GM23338 (cell line): Measurements from ENCODE around the gene TPI1. TPM values are rescaled to one million over a fixed set of nuclear protein-coding genes. Genes with fewer than 3 reads are reported as not detected.

ENCODE experiments used
- ATAC-seq: fragments of 200-7000 bp; cut with Tn5 transposase; 3 replicates; pipeline ENCODE4 v1.9.1; 2020
- DNase-seq: peaks from one replicate; pipeline ENCODE4 v3.0.0-alpha.2; 2015; ENCODE audit warnings: low spot score
- H2AFZ ChIP-seq: fragments of 200-600 bp; sonication (generic); 2 replicates; pipeline ENCODE4 v1.8.0; 2016; ENCODE audit warnings: antibody characterized with exemption, mild to moderate bottlenecking, moderate library complexity
- H3F3A ChIP-seq: fragments of 200-600 bp; sonication (generic); replicated peaks from 2 replicates; pipeline ENCODE4 v1.8.0; 2017; ENCODE audit warnings: antibody characterized with exemption, mixed run types, low read depth
- H3K27ac ChIP-seq: fragments of 200-600 bp; sonication (generic); 2 replicates; pipeline ENCODE4 v1.6.1; 2016; ENCODE audit warnings: low read depth
- H3K27me3 ChIP-seq: fragments of 200-600 bp; sonication (generic); 2 replicates; pipeline ENCODE4 v1.8.0; 2016; ENCODE audit warnings: mild to moderate bottlenecking, mixed run types, moderate library complexity; ENCODE audit not compliant: insufficient read depth
- H3K36me3 ChIP-seq: fragments of 200-600 bp; sonication (generic); 2 replicates; pipeline ENCODE4 v1.8.0; 2016; ENCODE audit warnings: mild to moderate bottlenecking; ENCODE audit not compliant: insufficient read depth
- H3K4me1 ChIP-seq: fragments of 200-600 bp; sonication (generic); 2 replicates; pipeline ENCODE4 v1.8.0; 2016; ENCODE audit warnings: mild to moderate bottlenecking, moderate library complexity; ENCODE audit not compliant: insufficient read depth
- H3K4me2 ChIP-seq: fragments of 200-600 bp; sonication (generic); 2 replicates; pipeline ENCODE4 v1.7.1; 2017; ENCODE audit warnings: mixed run types
- H3K4me3 ChIP-seq: fragments of 200-600 bp; sonication (generic); 2 replicates; pipeline ENCODE4 v1.6.1; 2016; ENCODE audit warnings: mixed run types
- H3K79me2 ChIP-seq: fragments of 200-600 bp; sonication (generic); replicated peaks from 2 replicates; pipeline ENCODE4 v1.8.0; 2017; ENCODE audit warnings: mild to moderate bottlenecking; ENCODE audit not compliant: insufficient read depth
- H3K9me2 ChIP-seq: fragments of 200-600 bp; sonication (generic); 2 replicates; pipeline ENCODE4 v1.8.0; 2017; ENCODE audit not compliant: insufficient read depth
- H4K20me1 ChIP-seq: fragments of 200-600 bp; sonication (generic); replicated peaks from 2 replicates; pipeline ENCODE4 v1.8.0; 2017; ENCODE audit warnings: mild to moderate bottlenecking; ENCODE audit not compliant: insufficient read depth
- H3K27ac Mint-ChIP-seq: 2 replicates; pipeline ENCODE4 v1.8.0; 2020; ENCODE audit warnings: inconsistent platforms, mild to moderate bottlenecking, moderate library complexity, mixed read lengths
- H3K27me3 Mint-ChIP-seq: 3 replicates; pipeline ENCODE4 v1.8.0; 2022; ENCODE audit warnings: low read depth, mild to moderate bottlenecking, moderate library complexity, mixed read lengths, inconsistent platforms; ENCODE audit not compliant: insufficient read depth, poor library complexity
- H3K36me3 Mint-ChIP-seq: 3 replicates; pipeline ENCODE4 v1.8.0; 2021; ENCODE audit warnings: low read depth, mild to moderate bottlenecking, inconsistent platforms, moderate library complexity, mixed read lengths
- H3K4me1 Mint-ChIP-seq: 3 replicates; pipeline ENCODE4 v1.8.0; 2020; ENCODE audit warnings: mild to moderate bottlenecking, inconsistent platforms, mixed read lengths
- H3K4me3 Mint-ChIP-seq: 3 replicates; pipeline ENCODE4 v1.8.0; 2021; ENCODE audit warnings: moderate library complexity, mild to moderate bottlenecking, inconsistent platforms, mixed read lengths
- H3K9me3 Mint-ChIP-seq: 3 replicates; pipeline ENCODE4 v1.8.0; 2020; ENCODE audit warnings: moderate library complexity, mild to moderate bottlenecking, inconsistent platforms, mixed read lengths
- CREB1 ChIP-seq: fragments of 250-450 bp; sonication (Bioruptor Pico); IDR thresholded peaks from 2 replicates; pipeline ENCODE4 v1.5.0; 2020; ENCODE audit warnings: low read depth, mild to moderate bottlenecking, moderate library complexity
- EZH2 ChIP-seq: fragments of 200-600 bp; sonication (generic); IDR thresholded peaks from one replicate; pipeline ENCODE4 v1.8.0; 2017; ENCODE audit warnings: antibody characterized with exemption, mild to moderate bottlenecking, low read depth; ENCODE audit not compliant: unreplicated experiment
- EZH2phosphoT487 ChIP-seq: fragments of 200-600 bp; sonication (generic); IDR thresholded peaks from one replicate; pipeline ENCODE4 v1.8.1; 2018; ENCODE audit warnings: antibody characterized with exemption; ENCODE audit not compliant: unreplicated experiment
- NANOG ChIP-seq: IDR thresholded peaks from 2 replicates; pipeline ENCODE4 v1.6.1; 2016; ENCODE audit warnings: antibody characterized with exemption, borderline replicate concordance
- POLR2AphosphoS5 ChIP-seq: IDR thresholded peaks from 2 replicates; pipeline ENCODE4 v1.6.1; 2016; ENCODE audit warnings: antibody characterized with exemption, low read depth
- STAT1 ChIP-seq: IDR thresholded peaks from one replicate; pipeline ENCODE4 v1.6.1; 2016; ENCODE audit warnings: antibody characterized with exemption; ENCODE audit not compliant: unreplicated experiment
- ZNF114 ChIP-seq: fragments of 250-450 bp; sonication (Bioruptor Pico); IDR thresholded peaks from 2 replicates; pipeline ENCODE4 v1.5.0; 2020; ENCODE audit warnings: mild to moderate bottlenecking, moderate library complexity
- ZNF331 ChIP-seq: fragments of 250-450 bp; sonication (Bioruptor Pico); IDR thresholded peaks from 2 replicates; pipeline ENCODE4 v1.5.0; 2020; ENCODE audit warnings: low read depth, mild to moderate bottlenecking, moderate library complexity
- polyA plus RNA-seq: library from polyadenylated mRNA; unstranded; fragments of >200 nt; fragmentation: Nextera tagmentation; extraction: Ambion mirVana; gene quantifications from 2 replicates; pipeline ENCODE4 v1.2.1, GENCODE V29; 2016
- total RNA-seq: library from RNA; depleted of rRNA; stranded (reverse); fragments of >200 nt; shearing (Covaris generic); gene quantifications from 2 replicates; pipeline ENCODE4 v1.2.3, GENCODE V29; 2014
- TF ChIP-seq, protein P1 (sequence below): IDR thresholded peaks from 2 replicates; pipeline ENCODE4 v1.6.1; 2016; ENCODE audit warnings: antibody characterized with exemption
- TF ChIP-seq, protein P2 (sequence below): IDR thresholded peaks from one replicate; pipeline ENCODE4 v1.6.1; 2018; ENCODE audit warnings: antibody characterized with exemption; ENCODE audit not compliant: unreplicated experiment
- TF ChIP-seq, protein P3 (sequence below), 2 experiments: fragments of 200-600 bp in 1 of 2; sonication (generic) in 1 of 2; conservative IDR thresholded peaks; 2 replicates each; pipeline versions ENCODE4 v1.5.1 to v1.6.1; 2016 to 2017; ENCODE audit warnings: antibody characterized with exemption in 2 of 2, low read depth in 2 of 2, mild to moderate bottlenecking in 2 of 2, moderate library complexity in 1 of 2

The TPI1 gene
- total and polyA plus RNA-seq, 2 experiments from 2014 or later: 737 to 822 TPM

DNA sequence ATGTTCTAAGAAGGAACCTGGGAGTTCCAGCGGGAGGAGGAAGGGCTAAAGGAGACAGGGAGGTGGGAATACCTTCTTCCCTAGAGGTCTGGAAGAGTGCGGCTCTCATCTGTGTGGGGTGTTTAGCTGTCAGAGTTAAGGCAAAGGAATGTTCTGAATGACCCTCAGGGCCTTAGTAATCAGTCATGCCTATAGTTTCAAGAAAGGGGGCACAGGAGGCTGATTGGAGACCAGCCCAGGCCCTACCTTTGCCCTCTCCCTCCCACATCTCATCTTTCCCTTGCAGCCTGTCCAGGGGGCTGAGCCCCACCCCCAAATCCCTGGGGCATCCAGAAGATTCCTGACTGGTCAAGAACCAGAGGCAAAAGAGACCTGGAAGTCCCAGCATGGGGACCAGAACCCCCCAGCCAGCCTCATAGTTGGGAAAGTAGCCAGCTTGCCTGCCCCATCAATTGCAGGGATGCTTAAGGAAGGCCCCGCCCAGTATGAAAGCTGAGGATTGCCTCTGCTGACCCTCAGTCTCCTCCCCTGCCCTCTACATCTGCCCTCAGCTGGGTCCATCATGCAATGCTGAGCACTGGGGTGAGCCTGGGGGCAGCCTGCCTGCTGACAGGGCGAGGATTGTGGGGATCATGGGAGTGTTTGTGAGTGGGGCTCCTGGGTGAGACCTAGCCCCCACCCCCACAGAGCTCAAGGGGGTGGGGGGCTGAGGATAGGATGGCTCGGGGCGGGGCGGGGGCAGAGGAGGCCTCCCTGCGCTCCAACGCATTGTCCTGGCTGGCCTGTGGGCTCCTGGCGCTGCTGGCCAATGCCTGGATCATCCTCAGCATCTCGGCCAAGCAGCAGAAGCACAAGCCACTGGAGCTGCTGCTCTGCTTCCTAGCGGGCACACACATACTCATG, 43.9 kb upstream of the TPI1 start:
- no peak for ATAC-seq
- H3K36me3 Mint-ChIP-seq: peaks cover 7% of the 10 kb centered on the region; the same call in 2 of the 3 replicates
- no peak for TF ChIP-seq CREB1 (CRISPR knock-in tag)
- TF ChIP-seq, protein P1, sequence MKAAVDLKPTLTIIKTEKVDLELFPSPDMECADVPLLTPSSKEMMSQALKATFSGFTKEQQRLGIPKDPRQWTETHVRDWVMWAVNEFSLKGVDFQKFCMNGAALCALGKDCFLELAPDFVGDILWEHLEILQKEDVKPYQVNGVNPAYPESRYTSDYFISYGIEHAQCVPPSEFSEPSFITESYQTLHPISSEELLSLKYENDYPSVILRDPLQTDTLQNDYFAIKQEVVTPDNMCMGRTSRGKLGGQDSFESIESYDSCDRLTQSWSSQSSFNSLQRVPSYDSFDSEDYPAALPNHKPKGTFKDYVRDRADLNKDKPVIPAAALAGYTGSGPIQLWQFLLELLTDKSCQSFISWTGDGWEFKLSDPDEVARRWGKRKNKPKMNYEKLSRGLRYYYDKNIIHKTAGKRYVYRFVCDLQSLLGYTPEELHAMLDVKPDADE: no peak
- H3K27ac Mint-ChIP-seq: no peak overlapping the region
- Histone ChIP-seq H2AFZ (no peak overlapping the region), H3K27ac (no peak overlapping the region), H3K4me2 (peak overlapping the region; percentile 94), H3K4me1 (peaks cover 54% of the 10 kb centered on the region), H3K9me2 (no peaks in the 10 kb centered on the region), H3K27me3 (peaks cover 57% of the 10 kb centered on the region), H3K36me3 (no peaks in the 10 kb centered on the region), H4K20me1 (no peaks in the 10 kb centered on the region), H3F3A (peaks cover 21% of the 10 kb centered on the region), H3K4me3 (peak overlapping the region; percentile 76; the same call in 1 of the 2 replicates), H3K79me2 (no peaks in the 10 kb centered on the region)
- H3K4me3 Mint-ChIP-seq: peak overlapping the region; percentile 81; the same call in 1 of the 3 replicates
- H3K4me1 Mint-ChIP-seq: peaks cover 72% of the 10 kb centered on the region
- no peak for DNase-seq
- H3K9me3 Mint-ChIP-seq: no peaks in the 10 kb centered on the region
- H3K27me3 Mint-ChIP-seq: peaks cover 40% of the 10 kb centered on the region

DNA sequence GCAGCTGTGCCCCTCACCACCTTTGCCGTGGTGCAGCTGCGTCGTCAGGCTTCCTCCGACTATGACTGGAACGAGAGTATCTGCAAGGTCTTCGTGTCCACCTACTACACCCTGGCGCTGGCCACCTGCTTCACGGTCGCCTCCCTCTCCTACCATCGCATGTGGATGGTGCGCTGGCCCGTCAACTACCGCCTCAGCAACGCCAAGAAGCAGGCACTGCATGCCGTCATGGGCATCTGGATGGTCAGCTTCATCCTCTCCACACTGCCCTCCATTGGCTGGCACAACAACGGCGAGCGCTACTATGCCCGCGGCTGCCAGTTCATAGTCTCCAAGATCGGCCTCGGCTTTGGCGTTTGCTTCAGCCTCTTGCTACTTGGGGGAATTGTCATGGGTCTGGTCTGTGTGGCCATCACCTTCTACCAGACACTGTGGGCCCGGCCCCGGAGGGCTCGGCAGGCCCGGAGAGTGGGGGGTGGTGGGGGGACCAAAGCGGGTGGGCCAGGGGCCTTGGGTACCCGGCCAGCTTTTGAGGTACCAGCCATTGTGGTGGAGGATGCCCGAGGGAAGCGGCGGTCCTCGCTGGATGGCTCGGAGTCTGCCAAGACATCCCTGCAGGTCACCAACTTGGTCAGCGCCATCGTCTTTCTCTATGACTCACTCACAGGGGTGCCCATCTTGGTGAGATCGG, 43.1 kb upstream of the TPI1 start:
- H4K20me1 ChIP-seq: no peaks in the 10 kb centered on the region
- TF ChIP-seq POLR2AphosphoS5: no peak
- TF ChIP-seq, protein P1: no peak
- TF ChIP-seq CREB1 (CRISPR knock-in tag): no peak
- TF ChIP-seq NANOG: no peak
- TF ChIP-seq, protein P2, sequence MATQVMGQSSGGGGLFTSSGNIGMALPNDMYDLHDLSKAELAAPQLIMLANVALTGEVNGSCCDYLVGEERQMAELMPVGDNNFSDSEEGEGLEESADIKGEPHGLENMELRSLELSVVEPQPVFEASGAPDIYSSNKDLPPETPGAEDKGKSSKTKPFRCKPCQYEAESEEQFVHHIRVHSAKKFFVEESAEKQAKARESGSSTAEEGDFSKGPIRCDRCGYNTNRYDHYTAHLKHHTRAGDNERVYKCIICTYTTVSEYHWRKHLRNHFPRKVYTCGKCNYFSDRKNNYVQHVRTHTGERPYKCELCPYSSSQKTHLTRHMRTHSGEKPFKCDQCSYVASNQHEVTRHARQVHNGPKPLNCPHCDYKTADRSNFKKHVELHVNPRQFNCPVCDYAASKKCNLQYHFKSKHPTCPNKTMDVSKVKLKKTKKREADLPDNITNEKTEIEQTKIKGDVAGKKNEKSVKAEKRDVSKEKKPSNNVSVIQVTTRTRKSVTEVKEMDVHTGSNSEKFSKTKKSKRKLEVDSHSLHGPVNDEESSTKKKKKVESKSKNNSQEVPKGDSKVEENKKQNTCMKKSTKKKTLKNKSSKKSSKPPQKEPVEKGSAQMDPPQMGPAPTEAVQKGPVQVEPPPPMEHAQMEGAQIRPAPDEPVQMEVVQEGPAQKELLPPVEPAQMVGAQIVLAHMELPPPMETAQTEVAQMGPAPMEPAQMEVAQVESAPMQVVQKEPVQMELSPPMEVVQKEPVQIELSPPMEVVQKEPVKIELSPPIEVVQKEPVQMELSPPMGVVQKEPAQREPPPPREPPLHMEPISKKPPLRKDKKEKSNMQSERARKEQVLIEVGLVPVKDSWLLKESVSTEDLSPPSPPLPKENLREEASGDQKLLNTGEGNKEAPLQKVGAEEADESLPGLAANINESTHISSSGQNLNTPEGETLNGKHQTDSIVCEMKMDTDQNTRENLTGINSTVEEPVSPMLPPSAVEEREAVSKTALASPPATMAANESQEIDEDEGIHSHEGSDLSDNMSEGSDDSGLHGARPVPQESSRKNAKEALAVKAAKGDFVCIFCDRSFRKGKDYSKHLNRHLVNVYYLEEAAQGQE: no peak
- TF ChIP-seq EZH2: no peak
- TF ChIP-seq ZNF114 (CRISPR knock-in tag): no peak
- TF ChIP-seq ZNF331 (CRISPR knock-in tag): no peak
- no peak for TF ChIP-seq EZH2phosphoT487
- no peak for TF ChIP-seq STAT1
- TF ChIP-seq, protein P3, sequence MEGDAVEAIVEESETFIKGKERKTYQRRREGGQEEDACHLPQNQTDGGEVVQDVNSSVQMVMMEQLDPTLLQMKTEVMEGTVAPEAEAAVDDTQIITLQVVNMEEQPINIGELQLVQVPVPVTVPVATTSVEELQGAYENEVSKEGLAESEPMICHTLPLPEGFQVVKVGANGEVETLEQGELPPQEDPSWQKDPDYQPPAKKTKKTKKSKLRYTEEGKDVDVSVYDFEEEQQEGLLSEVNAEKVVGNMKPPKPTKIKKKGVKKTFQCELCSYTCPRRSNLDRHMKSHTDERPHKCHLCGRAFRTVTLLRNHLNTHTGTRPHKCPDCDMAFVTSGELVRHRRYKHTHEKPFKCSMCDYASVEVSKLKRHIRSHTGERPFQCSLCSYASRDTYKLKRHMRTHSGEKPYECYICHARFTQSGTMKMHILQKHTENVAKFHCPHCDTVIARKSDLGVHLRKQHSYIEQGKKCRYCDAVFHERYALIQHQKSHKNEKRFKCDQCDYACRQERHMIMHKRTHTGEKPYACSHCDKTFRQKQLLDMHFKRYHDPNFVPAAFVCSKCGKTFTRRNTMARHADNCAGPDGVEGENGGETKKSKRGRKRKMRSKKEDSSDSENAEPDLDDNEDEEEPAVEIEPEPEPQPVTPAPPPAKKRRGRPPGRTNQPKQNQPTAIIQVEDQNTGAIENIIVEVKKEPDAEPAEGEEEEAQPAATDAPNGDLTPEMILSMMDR (conservative IDR thresholded peaks at IDR 0.05; ENCODE audit: low read depth in 2 of 2): no peak; a peak in 1 of 4 replicates

More for the DNA sequence above, 43.1 kb upstream of the TPI1 start:
- peaks cover 57% of the 10 kb centered on the region for H3K27me3 ChIP-seq
- no peaks in the 10 kb centered on the region for H3K9me2 ChIP-seq
- Mint-ChIP-seq H3K27me3 (peaks cover 35% of the 10 kb centered on the region), H3K27ac (no peak overlapping the region), H3K9me3 (no peaks in the 10 kb centered on the region), H3K4me3 (no peak overlapping the region; the same call in 2 of the 3 replicates), H3K4me1 (peaks cover 65% of the 10 kb centered on the region), H3K36me3 (peaks cover 7% of the 10 kb centered on the region; the same call in 2 of the 3 replicates)
- peaks cover 49% of the 10 kb centered on the region for H3K4me1 ChIP-seq
- no peak overlapping the region for H3K27ac ChIP-seq
- H3F3A ChIP-seq: peaks cover 21% of the 10 kb centered on the region
- no peak overlapping the region for H3K4me3 ChIP-seq
- no peak overlapping the region for H2AFZ ChIP-seq
- H3K79me2 ChIP-seq: no peaks in the 10 kb centered on the region
- no peaks in the 10 kb centered on the region for H3K36me3 ChIP-seq
- no peak overlapping the region for H3K4me2 ChIP-seq
- ATAC-seq (no peak), DNase-seq (no peak)
